PC-3 (cell line): ENCODE measurements around the gene SPTAN1. TPM values are rescaled to one million over a fixed set of nuclear protein-coding genes. Genes with fewer than 3 reads are reported as not detected.

Experiments used
- ATAC-seq: fragments of 200-7000 bp; cut with Tn5 transposase; 2 replicates; pipeline ENCODE4 v1.9.1; 2020; ENCODE audit warnings: mild to moderate bottlenecking, moderate library complexity
- BruUV-seq: library from RNA; stranded (reverse); fragments of 400-500 nt; replicated peaks from 2 replicates; lab custom pipeline; 2021; lab: Mats Ljungman, UMichigan
- CTCF ChIA-PET: fragments of 300-600 bp; sonication (Branson Sonifier 250); formaldehyde crosslinking; loops from one replicate; lab custom pipeline; 2022; ENCODE audit warnings: antibody characterized with exemption; lab: Charles Lee
- POLR2A ChIA-PET: fragments of 300-600 bp; sonication (Branson Sonifier 250); formaldehyde crosslinking; loops from one replicate; lab custom pipeline; 2022; ENCODE audit warnings: antibody characterized with exemption; ENCODE audit not compliant: unreplicated experiment; lab: Charles Lee
- DNase-seq: peaks from one replicate; pipeline ENCODE4 v3.0.0-alpha.2; 2015
- H2AFZ ChIP-seq: fragments of 300-600 bp; sonication (generic); 2 replicates; pipeline ENCODE4 v1.6.0; 2016; ENCODE audit warnings: antibody characterized with exemption, low read length
- H3F3A ChIP-seq: fragments of 300-600 bp; sonication (generic); one replicate; pipeline ENCODE4 v1.6.0; 2017; ENCODE audit warnings: antibody characterized with exemption, low read length, control low read depth, mild to moderate bottlenecking; ENCODE audit not compliant: unreplicated experiment
- H3K27ac ChIP-seq: fragments of 300-600 bp; sonication (generic); 2 replicates; pipeline ENCODE4 v1.5.1; 2016; ENCODE audit warnings: mild to moderate bottlenecking, low read length
- H3K27me3 ChIP-seq: fragments of 300-600 bp; sonication (generic); 2 replicates; pipeline ENCODE4 v1.6.1; 2016; ENCODE audit warnings: low read length, mixed read lengths
- H3K36me3 ChIP-seq: fragments of 300-600 bp; sonication (generic); 2 replicates; pipeline ENCODE4 v1.6.1; 2016; ENCODE audit warnings: low read depth, mixed run types, low read length, mixed read lengths
- H3K4me1 ChIP-seq: fragments of 300-600 bp; sonication (generic); 2 replicates; pipeline ENCODE4 v1.5.1; 2016; ENCODE audit warnings: low read length; ENCODE audit not compliant: insufficient read depth
- H3K4me2 ChIP-seq: fragments of 300-600 bp; sonication (generic); 2 replicates; pipeline ENCODE4 v1.6.0; 2016; ENCODE audit warnings: low read length
- H3K4me3 ChIP-seq: fragments of 300-600 bp; sonication (generic); 2 replicates; pipeline ENCODE4 v1.5.1; 2016; ENCODE audit warnings: mild to moderate bottlenecking, low read length, mixed read lengths
- H3K79me2 ChIP-seq: fragments of 300-600 bp; sonication (generic); 2 replicates; pipeline ENCODE4 v1.6.1; 2017; ENCODE audit warnings: low read length, mixed read lengths
- H3K9ac ChIP-seq: fragments of 300-600 bp; sonication (generic); 2 replicates; pipeline ENCODE4 v1.6.0; 2016; ENCODE audit warnings: mild to moderate bottlenecking, low read length
- H3K9me2 ChIP-seq: fragments of 300-600 bp; sonication (generic); replicated peaks from 2 replicates; pipeline ENCODE4 v1.6.1; 2016; ENCODE audit warnings: mixed run types, low read length, mixed read lengths
- H3K9me3 ChIP-seq: fragments of 300-600 bp; sonication (generic); 2 replicates; pipeline ENCODE4 v1.6.1; 2016; ENCODE audit warnings: low read length, mixed read lengths
- H4K20me1 ChIP-seq: fragments of 300-600 bp; sonication (generic); 2 replicates; pipeline ENCODE4 v1.6.1; 2016; ENCODE audit warnings: low read length, mixed read lengths
- EZH2 ChIP-seq: fragments of 300-600 bp; sonication (generic); IDR thresholded peaks from one replicate; pipeline ENCODE4 v1.6.1; 2017; ENCODE audit warnings: antibody characterized with exemption, mild to moderate bottlenecking, low read length; ENCODE audit not compliant: unreplicated experiment
- EZH2phosphoT487 ChIP-seq: fragments of 300-600 bp; sonication (generic); IDR thresholded peaks from 2 replicates; pipeline ENCODE4 v1.6.1; 2018; ENCODE audit warnings: mild to moderate bottlenecking, antibody characterized with exemption, low read length, borderline replicate concordance
- intact Hi-C: fragments of 100-400 bp; cut with micrococcal nuclease; formaldehyde crosslinking; loops from 2 replicates; pipeline ENCODE4 v1.9.0; 2023
- total RNA-seq: library from RNA; depleted of rRNA; stranded (reverse); fragments of >200 nt; gene quantifications from 2 replicates; pipeline ENCODE4 v1.2.3, GENCODE V29; 2014
- TF ChIP-seq, protein P1 (sequence below): fragments of 300-600 bp; sonication (generic); conservative IDR thresholded peaks from 2 replicates; pipeline ENCODE4 v1.5.1; 2017; ENCODE audit warnings: antibody characterized with exemption, low read depth, mild to moderate bottlenecking, low read length

The SPTAN1 gene
- total RNA-seq, 1 experiment from 2014 or later, result 221 TPM

DNA sequence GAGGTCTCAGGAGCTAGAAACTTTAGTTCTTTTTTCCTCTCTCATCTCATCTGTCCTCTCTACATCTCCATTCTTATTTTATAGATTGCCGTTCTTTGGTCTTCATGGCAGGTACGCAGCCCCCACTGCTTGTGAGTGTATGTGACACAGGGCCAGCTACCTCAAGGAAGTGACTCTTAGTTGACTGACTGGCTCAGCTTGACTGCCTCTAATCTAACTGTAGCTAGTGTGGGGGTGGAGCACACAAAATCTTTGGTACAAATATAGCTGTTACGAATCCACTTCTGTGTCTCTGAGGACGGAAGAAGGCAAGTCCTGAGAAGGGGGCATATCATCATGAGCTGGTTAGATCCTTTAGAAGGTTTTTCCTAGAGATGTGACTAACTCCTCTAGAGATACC lies 19.8 kb upstream of the SPTAN1 start:
- Histone ChIP-seq H3K79me2 (no peaks in the 10 kb centered on the region), H3K9me3 (no peaks in the 10 kb centered on the region), H3K9ac (no peak overlapping the region), H3K4me2 (no peak overlapping the region), H3K4me3 (no peak overlapping the region), H3K27ac (no peak overlapping the region), H3K27me3 (no peaks in the 10 kb centered on the region), H3F3A (no peaks in the 10 kb centered on the region), H3K4me1 (peaks cover 12% of the 10 kb centered on the region), H3K9me2 (no peaks in the 10 kb centered on the region), H4K20me1 (no peaks in the 10 kb centered on the region), H2AFZ (no peak overlapping the region), H3K36me3 (no peaks in the 10 kb centered on the region)
- TF ChIP-seq, protein P1, sequence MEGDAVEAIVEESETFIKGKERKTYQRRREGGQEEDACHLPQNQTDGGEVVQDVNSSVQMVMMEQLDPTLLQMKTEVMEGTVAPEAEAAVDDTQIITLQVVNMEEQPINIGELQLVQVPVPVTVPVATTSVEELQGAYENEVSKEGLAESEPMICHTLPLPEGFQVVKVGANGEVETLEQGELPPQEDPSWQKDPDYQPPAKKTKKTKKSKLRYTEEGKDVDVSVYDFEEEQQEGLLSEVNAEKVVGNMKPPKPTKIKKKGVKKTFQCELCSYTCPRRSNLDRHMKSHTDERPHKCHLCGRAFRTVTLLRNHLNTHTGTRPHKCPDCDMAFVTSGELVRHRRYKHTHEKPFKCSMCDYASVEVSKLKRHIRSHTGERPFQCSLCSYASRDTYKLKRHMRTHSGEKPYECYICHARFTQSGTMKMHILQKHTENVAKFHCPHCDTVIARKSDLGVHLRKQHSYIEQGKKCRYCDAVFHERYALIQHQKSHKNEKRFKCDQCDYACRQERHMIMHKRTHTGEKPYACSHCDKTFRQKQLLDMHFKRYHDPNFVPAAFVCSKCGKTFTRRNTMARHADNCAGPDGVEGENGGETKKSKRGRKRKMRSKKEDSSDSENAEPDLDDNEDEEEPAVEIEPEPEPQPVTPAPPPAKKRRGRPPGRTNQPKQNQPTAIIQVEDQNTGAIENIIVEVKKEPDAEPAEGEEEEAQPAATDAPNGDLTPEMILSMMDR, result no peak
- no peak for TF ChIP-seq EZH2
- no peak for TF ChIP-seq EZH2phosphoT487
- ChIA-PET POLR2A (interaction anchor here (0.6 kb wide), 2 partner anchors 19 to 103 kb away, joined by 3 to 6 read pairs; no protein-coding TSS in a partner anchor), CTCF (no interaction called here)
- intact Hi-C loops, result no loop called here
- ATAC-seq, result peak; percentile 16; the same call in 1 of the 2 replicates
- DNase-seq, result no peak
- BruUV-seq, result no TSS peak

DNA sequence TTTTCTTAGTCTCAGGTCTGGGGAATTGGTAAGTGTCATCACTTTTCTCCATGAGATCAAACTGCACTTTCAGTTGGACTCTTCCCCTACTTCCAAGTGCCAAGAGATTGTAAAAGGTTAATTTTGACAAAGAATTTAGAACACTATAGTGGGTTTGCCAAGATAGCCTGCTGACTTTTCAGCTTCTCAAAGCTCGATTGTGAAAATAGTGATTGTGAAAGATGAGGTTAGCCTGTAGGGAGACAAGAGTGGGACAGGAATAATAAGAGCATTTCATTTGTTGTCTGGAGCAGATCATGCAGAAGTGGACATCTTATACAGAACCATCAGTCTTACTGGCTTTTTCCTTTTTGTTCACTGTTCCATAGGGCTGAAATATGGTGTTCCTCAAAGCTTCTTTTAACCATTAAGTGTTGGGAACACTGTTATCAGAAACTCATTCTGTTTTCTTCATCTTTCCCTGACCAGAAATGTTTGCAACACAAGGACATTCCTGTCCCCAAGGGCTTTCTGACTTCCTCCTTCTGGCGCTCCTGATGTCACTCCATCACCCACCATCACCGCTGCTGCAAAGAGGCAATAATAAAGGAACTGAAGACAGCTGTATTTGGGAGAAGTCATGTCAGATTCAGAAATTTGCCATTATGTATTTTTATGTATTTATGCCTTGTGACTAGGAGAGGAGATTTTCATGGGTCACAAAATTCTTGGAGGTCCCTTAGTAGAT lies 11.6 kb upstream of the SPTAN1 start:
- ChIA-PET POLR2A (no interaction called here), CTCF (no interaction called here)
- Histone ChIP-seq H3K9me2 (no peaks in the 10 kb centered on the region), H3K27me3 (no peaks in the 10 kb centered on the region), H3K36me3 (peaks cover 6% of the 10 kb centered on the region), H4K20me1 (no peaks in the 10 kb centered on the region), H3K9ac (no peak overlapping the region), H3F3A (no peaks in the 10 kb centered on the region), H3K4me3 (no peak overlapping the region), H3K27ac (no peak overlapping the region), H3K79me2 (no peaks in the 10 kb centered on the region), H2AFZ (no peak overlapping the region), H3K9me3 (no peaks in the 10 kb centered on the region), H3K4me2 (no peak overlapping the region), H3K4me1 (no peaks in the 10 kb centered on the region)
- TF ChIP-seq EZH2phosphoT487 (no peak), EZH2 (no peak)
- TF ChIP-seq, protein P1, result no peak
- ATAC-seq (no peak), DNase-seq (no peak)
- no TSS peak for BruUV-seq
- intact Hi-C loops, result no loop called here

DNA sequence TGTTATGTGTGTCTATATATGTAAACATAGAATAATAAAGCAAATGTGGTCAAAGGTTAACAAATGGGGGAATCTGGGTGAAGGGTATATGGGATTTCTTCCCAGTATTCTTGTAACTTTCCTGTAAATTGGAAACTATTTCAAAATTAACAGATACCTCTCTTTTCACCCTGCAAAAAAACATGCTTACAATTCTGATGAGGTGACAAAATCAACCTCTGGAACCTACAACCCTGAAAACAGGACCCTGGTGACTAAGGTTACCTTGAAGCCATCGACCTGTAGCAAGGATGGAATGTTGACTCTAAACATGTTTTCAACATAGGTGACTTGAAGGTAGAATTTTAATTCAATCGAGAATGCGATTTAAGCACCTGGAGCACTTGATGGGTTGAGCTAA lies 5.9 kb upstream of the SPTAN1 start:
- intact Hi-C loops, result no loop called here
- ChIA-PET POLR2A (no interaction called here), CTCF (no interaction called here)
- no peak overlapping the region for H3K27ac ChIP-seq
- no peaks in the 10 kb centered on the region for H4K20me1 ChIP-seq
- ATAC-seq, result no peak
- H3K9me2 ChIP-seq, result no peaks in the 10 kb centered on the region
- no peak overlapping the region for H2AFZ ChIP-seq
- no peak overlapping the region for H3K9ac ChIP-seq
- no peaks in the 10 kb centered on the region for H3F3A ChIP-seq
- no peaks in the 10 kb centered on the region for H3K79me2 ChIP-seq
- TF ChIP-seq EZH2phosphoT487, result no peak
- no peaks in the 10 kb centered on the region for H3K27me3 ChIP-seq
- H3K9me3 ChIP-seq, result no peaks in the 10 kb centered on the region
- no TSS peak for BruUV-seq
- no peak overlapping the region for H3K4me3 ChIP-seq
- DNase-seq, result no peak
- no peak overlapping the region for H3K4me2 ChIP-seq
- H3K36me3 ChIP-seq, result no peaks in the 10 kb centered on the region
- peaks cover 5% of the 10 kb centered on the region for H3K4me1 ChIP-seq
